A549 (cell line): ENCODE measurements around the gene RNF13. TPM values are rescaled to one million over a fixed set of nuclear protein-coding genes. Genes with fewer than 3 reads are reported as not detected.
A peak's percentile ranks its signal among the peaks of the same experiment; 100 is the strongest.

Experiments
- ATAC-seq, 2 experiments: fragments of 200-7000 bp in 1 of 2; fragments of >200 bp in 1 of 2; cut with Nextera tagmentation in 1 of 2; cut with Tn5 transposase in 1 of 2; 3 replicates each; pipeline versions ENCODE4 v1.8.0 to v1.9.1; 2018 to 2020; ENCODE audit warnings: mild to moderate bottlenecking in 1 of 2, moderate library complexity in 1 of 2
- CTCF ChIA-PET: fragments of 300-600 bp; sonication (Branson Sonifier 250); formaldehyde crosslinking; extraction: SDS; loops from one replicate; lab custom pipeline; 2021; ENCODE audit warnings: antibody characterized with exemption, inconsistent platforms; lab: Yijun Ruan, JAX
- POLR2A ChIA-PET: fragments of 350-600 bp; formaldehyde crosslinking; extraction: SDS; loops from one replicate; lab custom pipeline; 2021; ENCODE audit warnings: antibody characterized with exemption, inconsistent platforms; lab: Yijun Ruan, JAX
- DNase-seq, 2 experiments: peaks; one replicate each; pipeline versions ENCODE4 v3.0.0 to v3.0.0-alpha.2; 2011 to 2016; ENCODE audit warnings: low read depth in 1 of 2, low spot score in 1 of 2
- FAIRE-seq: peaks from 2 replicates; lab custom pipeline; 2011; peaks lifted over from hg19 to GRCh38; lab: Jason Lieb, UNC
- H3K27ac ChIP-seq, 2 experiments: fragments of >200 bp; sonication (Bioruptor Twin); formaldehyde crosslinking; 3 replicates each; pipeline ENCODE4 v1.5.1; 2016 to 2017
- H3K4me1 ChIP-seq: fragments of >200 bp; sonication (Bioruptor Twin); formaldehyde crosslinking; 3 replicates; pipeline ENCODE4 v1.6.1; 2016
- H3K4me2 ChIP-seq: fragments of >200 bp; sonication (Bioruptor Twin); formaldehyde crosslinking; 3 replicates; pipeline ENCODE4 v1.6.1; 2016
- H3K4me3 ChIP-seq: fragments of >200 bp; sonication (Bioruptor Twin); formaldehyde crosslinking; 3 replicates; pipeline ENCODE4 v1.5.1; 2016
- H3K9me3 ChIP-seq: fragments of >200 bp; sonication (Bioruptor Twin); formaldehyde crosslinking; 3 replicates; pipeline ENCODE4 v1.6.1; 2016
- CHD4 ChIP-seq: fragments of 200-600 bp; sonication (generic); IDR thresholded peaks from 2 replicates; pipeline ENCODE4 v1.6.1; 2016; ENCODE audit warnings: antibody characterized with exemption, mild to moderate bottlenecking, borderline replicate concordance
- EHMT2 ChIP-seq: fragments of 200-600 bp; sonication (generic); IDR thresholded peaks from 2 replicates; pipeline ENCODE4 v1.6.1; 2016; ENCODE audit warnings: antibody characterized with exemption, low read depth, mild to moderate bottlenecking, moderate library complexity
- ELK1 ChIP-seq: fragments of 150-350 bp; IDR thresholded peaks from 2 replicates; pipeline ENCODE4 v1.6.1; 2014; ENCODE audit warnings: low read depth, mild to moderate bottlenecking, low read length
- EP300 ChIP-seq, 2 experiments: fragments of >200 bp; sonication (Bioruptor Twin); formaldehyde crosslinking; IDR thresholded peaks; 2 replicates in 1 of 2; 3 replicates in 1 of 2; pipeline ENCODE4 v1.6.1; 2016 to 2017
- FOSB ChIP-seq: fragments of 250-450 bp; sonication (Bioruptor Pico); IDR thresholded peaks from 2 replicates; pipeline ENCODE4 v1.5.0; 2020; ENCODE audit warnings: mild to moderate bottlenecking, moderate library complexity
- FOSL2 ChIP-seq, 2 experiments: fragments of 450-650 bp in 1 of 2; fragments of >200 bp in 1 of 2; sonication (Bioruptor Twin) in 1 of 2; formaldehyde crosslinking; IDR thresholded peaks; 2 replicates each; pipeline versions ENCODE4 v1.5.0 to v1.6.1; 2016 to 2020; ENCODE audit warnings: mild to moderate bottlenecking in 1 of 2, moderate library complexity in 1 of 2
- FOXS1 ChIP-seq: fragments of 250-450 bp; sonication (Bioruptor Pico); IDR thresholded peaks from 2 replicates; pipeline ENCODE4 v1.5.0; 2020; ENCODE audit warnings: mild to moderate bottlenecking, moderate library complexity
- GATA3 ChIP-seq: IDR thresholded peaks from 2 replicates; pipeline ENCODE4 v1.6.1; 2012; ENCODE audit warnings: borderline replicate concordance
- HOXB13 ChIP-seq: fragments of 250-450 bp; sonication (Bioruptor Pico); IDR thresholded peaks from 2 replicates; pipeline ENCODE4 v1.5.0; 2020; ENCODE audit warnings: low read depth, mild to moderate bottlenecking, moderate library complexity
- HOXB5 ChIP-seq: fragments of 250-450 bp; sonication (Bioruptor Pico); IDR thresholded peaks from 2 replicates; pipeline ENCODE4 v1.5.0; 2020; ENCODE audit warnings: mild to moderate bottlenecking, moderate library complexity
- KDM5A ChIP-seq: fragments of 200-600 bp; sonication (generic); IDR thresholded peaks from 2 replicates; pipeline ENCODE4 v1.6.1; 2016; ENCODE audit warnings: antibody characterized with exemption, mild to moderate bottlenecking
- MAZ ChIP-seq: fragments of 150-350 bp; IDR thresholded peaks from 2 replicates; pipeline ENCODE4 v1.6.1; 2014; ENCODE audit warnings: antibody characterized with exemption, low read depth, low read length, borderline replicate concordance
- MYC ChIP-seq: IDR thresholded peaks from 2 replicates; pipeline ENCODE4 v1.6.1; 2012; ENCODE audit warnings: mild to moderate bottlenecking, inconsistent platforms, low read length, improper control_type of control experiment, borderline replicate concordance
- POLR2A ChIP-seq: IDR thresholded peaks from 2 replicates; pipeline ENCODE4 v1.6.1; 2012; ENCODE audit warnings: mild to moderate bottlenecking, low read length
- RFX5 ChIP-seq: fragments of 450-650 bp; IDR thresholded peaks from 2 replicates; pipeline ENCODE4 v1.7.1; 2014; ENCODE audit warnings: antibody characterized with exemption, mild to moderate bottlenecking, moderate library complexity
- SMC3 ChIP-seq: fragments of >200 bp; sonication (Bioruptor Twin); formaldehyde crosslinking; IDR thresholded peaks from 3 replicates; pipeline ENCODE4 v1.6.1; 2018; ENCODE audit warnings: inconsistent platforms
- TP53 ChIP-seq: fragments of 250-450 bp; sonication (Bioruptor Pico); IDR thresholded peaks from 2 replicates; pipeline ENCODE4 v1.5.0; 2021; ENCODE audit warnings: mild to moderate bottlenecking, moderate library complexity
- USF2 ChIP-seq: fragments of 450-650 bp; IDR thresholded peaks from 2 replicates; pipeline ENCODE4 v1.6.1; 2014; ENCODE audit warnings: antibody characterized with exemption
- ZNF302 ChIP-seq: fragments of 250-450 bp; sonication (Bioruptor Pico); IDR thresholded peaks from 2 replicates; pipeline ENCODE4 v1.9.0; 2021; ENCODE audit warnings: inconsistent platforms, mild to moderate bottlenecking, moderate library complexity
- WGBS: methylation state at CpG from one replicate; pipeline ENCODE4 v1.1.6; 2017; ENCODE audit errors: missing lambda C conversion rate; 5-methylcytosine and 5-hydroxymethylcytosine counted together
- polyA plus RNA-seq, 4 experiments: library from polyadenylated mRNA; depleted of rRNA in 3 of 4; stranded (reverse); fragments of >200 nt; fragmentation: RNase III in 1 of 4; extraction: RNeasy Plus Mini Kit Qiagen cat#74134 plus additional on column Dnase treatment in 1 of 4; gene quantifications; 2 replicates in 3 of 4; 3 replicates in 1 of 4; pipeline ENCODE4 v1.2.3, GENCODE V29; 2011 to 2017

Gene RNF13
- polyA plus RNA-seq, 2 of the 4 experiments (the other 2 are of a cell fraction), result 46.2 to 100 TPM

- TF ChIP-seq ELK1, result no peak
- no peak for TF ChIP-seq RFX5
- no peak for TF ChIP-seq FOSL2 (IDR thresholded peaks at IDR 0.05)
- no peak for TF ChIP-seq FOSL2 (CRISPR knock-in tag; IDR thresholded peaks at IDR 0.05)
- TF ChIP-seq CHD4, result no peak
- TF ChIP-seq TP53, result no peak
- no peak for TF ChIP-seq GATA3
- TF ChIP-seq HOXB5 (CRISPR knock-in tag), result no peak
- TF ChIP-seq USF2, result no peak
Observed at GRCh38 chr3:149781741-149782140, 31.3 kb upstream of the RNF13 start (continued).

- H3K4me1 ChIP-seq, result peaks cover 18% of the 10 kb centered on the region
- DNase-seq (peak; percentile 31 to 42), FAIRE-seq (peak; percentile 86), ATAC-seq (peak; percentile 56 to 79; a peak in 4 of 6 replicates)
- ChIA-PET POLR2A (no interaction called here), CTCF (interaction anchor here (0.9 to 1.6 kb wide), 2 partner anchors 12 to 271 kb away, joined by 3 to 7 read pairs; no protein-coding TSS in a partner anchor)
- no peak overlapping the region for H3K4me3 ChIP-seq
- H3K27ac ChIP-seq, result peak overlapping the region; percentile 22 to 56; a peak in 3 of 6 replicates
- TF ChIP-seq ZNF302 (CRISPR knock-in tag) (no peak), FOSL2 (IDR thresholded peaks at IDR 0.05) (no peak), FOSL2 (CRISPR knock-in tag; IDR thresholded peaks at IDR 0.05) (peak; percentile 83), HOXB13 (CRISPR knock-in tag) (no peak)
- H3K9me3 ChIP-seq, result no peaks in the 10 kb centered on the region
- H3K4me2 ChIP-seq, result peak overlapping the region; percentile 60
Observed at GRCh38 chr3:149783576-149783975, 29.4 kb upstream of the RNF13 start.

- no peak overlapping the region for H3K4me3 ChIP-seq
- TF ChIP-seq MYC (no peak), GATA3 (peak; percentile 55; the same call in 1 of the 2 replicates), KDM5A (no peak)
- ChIA-PET CTCF (interaction anchor here (0.9 to 1.6 kb wide), 2 partner anchors 12 to 272 kb away, joined by 3 to 7 read pairs; no protein-coding TSS in a partner anchor), POLR2A (no interaction called here)
- peak in 1 of 2 experiments; percentile 23 for DNase-seq
- peak overlapping the region; percentile 60 for H3K4me2 ChIP-seq
- H3K4me1 ChIP-seq, result peaks cover 18% of the 10 kb centered on the region
- 80% methylated on average over 5 of the region's 5 CpGs for WGBS
- peak; percentile 70 for FAIRE-seq
- ATAC-seq, result peak in 1 of 2 experiments; percentile 71; a peak in 3 of 6 replicates
- peak overlapping the region; percentile 56 to 80 for H3K27ac ChIP-seq
- no peaks in the 10 kb centered on the region for H3K9me3 ChIP-seq
Observed at GRCh38 chr3:149784064-149784704, 28.8 kb upstream of the RNF13 start.

- peak overlapping the region; percentile 30 for H3K4me2 ChIP-seq
- WGBS, result 47% methylated on average over 2 of the region's 2 CpGs
- TF ChIP-seq FOXS1 (CRISPR knock-in tag), result no peak
- no peak for TF ChIP-seq SMC3
- no peak for TF ChIP-seq KDM5A
- TF ChIP-seq FOSB (CRISPR knock-in tag), result no peak
- TF ChIP-seq POLR2A, result no peak
- TF ChIP-seq USF2, result no peak
- no peak for TF ChIP-seq EP300 (IDR thresholded peaks at IDR 0.05)
- no peak for TF ChIP-seq EHMT2
- no peak for TF ChIP-seq MAZ
- no peak for TF ChIP-seq ZNF302 (CRISPR knock-in tag)
- ATAC-seq (no peak; a peak in 1 of 6 replicates), FAIRE-seq (no peak), DNase-seq (peak in 1 of 2 experiments; percentile 29)
- ChIA-PET CTCF (interaction anchor here (1.5 to 3.2 kb wide), 2 partner anchors 18 to 19 kb away, joined by 3 to 18 read pairs; no protein-coding TSS in a partner anchor), POLR2A (no interaction called here)
- no peak overlapping the region; a peak in 1 of 6 replicates for H3K27ac ChIP-seq
- H3K9me3 ChIP-seq, result no peaks in the 10 kb centered on the region
- no peak overlapping the region for H3K4me3 ChIP-seq
- peaks cover 9% of the 10 kb centered on the region; the same call in 2 of the 3 replicates for H3K4me1 ChIP-seq
Observed at GRCh38 chr3:149790268-149790667, 22.7 kb upstream of the RNF13 start.
